PC-3 (cell line): ENCODE results near the gene PTPRN2. TPM values are rescaled to one million over a fixed set of nuclear protein-coding genes. Genes with fewer than 3 reads are reported as not detected.

Source experiments
- ATAC-seq: fragments of 200-7000 bp; cut with Tn5 transposase; 2 replicates; pipeline ENCODE4 v1.9.1; 2020; ENCODE audit warnings: mild to moderate bottlenecking, moderate library complexity
- BruUV-seq: library from RNA; stranded (reverse); fragments of 400-500 nt; replicated peaks from 2 replicates; lab custom pipeline; 2021; lab: Mats Ljungman, UMichigan
- CTCF ChIA-PET: fragments of 300-600 bp; sonication (Branson Sonifier 250); formaldehyde crosslinking; loops from one replicate; lab custom pipeline; 2022; ENCODE audit warnings: antibody characterized with exemption; lab: Charles Lee
- POLR2A ChIA-PET: fragments of 300-600 bp; sonication (Branson Sonifier 250); formaldehyde crosslinking; loops from one replicate; lab custom pipeline; 2022; ENCODE audit warnings: antibody characterized with exemption; ENCODE audit not compliant: unreplicated experiment; lab: Charles Lee
- DNase-seq: peaks from one replicate; pipeline ENCODE4 v3.0.0-alpha.2; 2015
- H2AFZ ChIP-seq: fragments of 300-600 bp; sonication (generic); 2 replicates; pipeline ENCODE4 v1.6.0; 2016; ENCODE audit warnings: antibody characterized with exemption, low read length
- H3F3A ChIP-seq: fragments of 300-600 bp; sonication (generic); one replicate; pipeline ENCODE4 v1.6.0; 2017; ENCODE audit warnings: antibody characterized with exemption, low read length, control low read depth, mild to moderate bottlenecking; ENCODE audit not compliant: unreplicated experiment
- H3K27ac ChIP-seq: fragments of 300-600 bp; sonication (generic); 2 replicates; pipeline ENCODE4 v1.5.1; 2016; ENCODE audit warnings: mild to moderate bottlenecking, low read length
- H3K27me3 ChIP-seq: fragments of 300-600 bp; sonication (generic); 2 replicates; pipeline ENCODE4 v1.6.1; 2016; ENCODE audit warnings: low read length, mixed read lengths
- H3K36me3 ChIP-seq: fragments of 300-600 bp; sonication (generic); 2 replicates; pipeline ENCODE4 v1.6.1; 2016; ENCODE audit warnings: low read depth, mixed run types, low read length, mixed read lengths
- H3K4me1 ChIP-seq: fragments of 300-600 bp; sonication (generic); 2 replicates; pipeline ENCODE4 v1.5.1; 2016; ENCODE audit warnings: low read length; ENCODE audit not compliant: insufficient read depth
- H3K4me2 ChIP-seq: fragments of 300-600 bp; sonication (generic); 2 replicates; pipeline ENCODE4 v1.6.0; 2016; ENCODE audit warnings: low read length
- H3K4me3 ChIP-seq: fragments of 300-600 bp; sonication (generic); 2 replicates; pipeline ENCODE4 v1.5.1; 2016; ENCODE audit warnings: mild to moderate bottlenecking, low read length, mixed read lengths
- H3K79me2 ChIP-seq: fragments of 300-600 bp; sonication (generic); 2 replicates; pipeline ENCODE4 v1.6.1; 2017; ENCODE audit warnings: low read length, mixed read lengths
- H3K9ac ChIP-seq: fragments of 300-600 bp; sonication (generic); 2 replicates; pipeline ENCODE4 v1.6.0; 2016; ENCODE audit warnings: mild to moderate bottlenecking, low read length
- H3K9me2 ChIP-seq: fragments of 300-600 bp; sonication (generic); replicated peaks from 2 replicates; pipeline ENCODE4 v1.6.1; 2016; ENCODE audit warnings: mixed run types, low read length, mixed read lengths
- H3K9me3 ChIP-seq: fragments of 300-600 bp; sonication (generic); 2 replicates; pipeline ENCODE4 v1.6.1; 2016; ENCODE audit warnings: low read length, mixed read lengths
- H4K20me1 ChIP-seq: fragments of 300-600 bp; sonication (generic); 2 replicates; pipeline ENCODE4 v1.6.1; 2016; ENCODE audit warnings: low read length, mixed read lengths
- CTCF ChIP-seq: fragments of 300-600 bp; sonication (generic); conservative IDR thresholded peaks from 2 replicates; pipeline ENCODE4 v1.5.1; 2017; ENCODE audit warnings: antibody characterized with exemption, low read depth, mild to moderate bottlenecking, low read length
- EZH2 ChIP-seq: fragments of 300-600 bp; sonication (generic); IDR thresholded peaks from one replicate; pipeline ENCODE4 v1.6.1; 2017; ENCODE audit warnings: antibody characterized with exemption, mild to moderate bottlenecking, low read length; ENCODE audit not compliant: unreplicated experiment
- EZH2phosphoT487 ChIP-seq: fragments of 300-600 bp; sonication (generic); IDR thresholded peaks from 2 replicates; pipeline ENCODE4 v1.6.1; 2018; ENCODE audit warnings: mild to moderate bottlenecking, antibody characterized with exemption, low read length, borderline replicate concordance
- intact Hi-C: fragments of 100-400 bp; cut with micrococcal nuclease; formaldehyde crosslinking; loops from 2 replicates; pipeline ENCODE4 v1.9.0; 2023
- total RNA-seq: library from RNA; depleted of rRNA; stranded (reverse); fragments of >200 nt; gene quantifications from 2 replicates; pipeline ENCODE4 v1.2.3, GENCODE V29; 2014

Gene PTPRN2
- total RNA-seq, 1 experiment from 2014 or later = 3.2 TPM

DNA sequence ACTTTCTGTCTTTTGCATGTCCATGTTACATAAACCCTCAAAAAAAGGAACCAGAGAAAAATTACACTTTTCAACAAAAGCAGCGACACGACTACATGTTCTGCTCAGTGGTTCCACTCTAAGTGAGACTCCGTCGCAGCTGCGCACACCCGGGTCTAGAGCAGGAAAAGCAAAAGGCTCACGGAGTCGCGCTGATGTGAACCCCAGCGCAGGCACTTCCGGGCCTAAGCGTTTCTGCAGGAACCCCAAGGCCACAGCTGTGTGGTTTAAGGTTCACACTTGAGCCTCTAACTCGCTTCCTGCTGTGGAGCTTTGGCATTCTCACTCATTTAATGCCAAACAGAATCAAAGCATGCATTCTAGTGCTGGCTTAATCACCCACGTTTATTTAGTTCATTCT lies 1010.6 kb downstream of the PTPRN2 start:
- Histone ChIP-seq H3K27ac (no peak overlapping the region), H3K9ac (no peak overlapping the region), H3K27me3 (no peaks in the 10 kb centered on the region), H4K20me1 (no peaks in the 10 kb centered on the region), H3K9me2 (no peaks in the 10 kb centered on the region), H3K9me3 (no peaks in the 10 kb centered on the region), H3F3A (no peaks in the 10 kb centered on the region), H3K4me3 (no peak overlapping the region), H3K79me2 (no peaks in the 10 kb centered on the region), H3K36me3 (no peaks in the 10 kb centered on the region), H2AFZ (no peak overlapping the region), H3K4me1 (no peaks in the 10 kb centered on the region), H3K4me2 (no peak overlapping the region)
- no TSS peak for BruUV-seq
- ATAC-seq (no peak), DNase-seq (no peak)
- intact Hi-C loops = no loop called here
- ChIA-PET POLR2A (no interaction called here), CTCF (no interaction called here)
- TF ChIP-seq EZH2phosphoT487 (no peak), EZH2 (no peak), CTCF (no peak)

- H3F3A ChIP-seq = no peaks in the 10 kb centered on the region
- TF ChIP-seq EZH2 (no peak), CTCF (no peak), EZH2phosphoT487 (no peak)
- H3K9me3 ChIP-seq = no peaks in the 10 kb centered on the region
- no peak overlapping the region for H2AFZ ChIP-seq
- intact Hi-C loops = no loop called here
- ChIA-PET CTCF (interaction anchor here (0.5 kb wide), 1 partner anchor 139 kb away, joined by 3 read pairs; no protein-coding TSS in a partner anchor), POLR2A (no interaction called here)
- no peak overlapping the region for H3K4me3 ChIP-seq
- no peak overlapping the region for H3K4me2 ChIP-seq
- no TSS peak for BruUV-seq
- no peaks in the 10 kb centered on the region for H3K27me3 ChIP-seq
- no peak overlapping the region for H3K27ac ChIP-seq
- H3K4me1 ChIP-seq = no peaks in the 10 kb centered on the region
- H3K36me3 ChIP-seq = no peaks in the 10 kb centered on the region
- no peak overlapping the region for H3K9ac ChIP-seq
- H4K20me1 ChIP-seq = no peaks in the 10 kb centered on the region
- ATAC-seq (no peak), DNase-seq (no peak)
- H3K79me2 ChIP-seq = no peaks in the 10 kb centered on the region
- no peaks in the 10 kb centered on the region for H3K9me2 ChIP-seq
These were observed 1011.2 kb downstream of the PTPRN2 start for GRCh38 chr7:157576415-157576814.

GRCh38 chr7:157575777-157576176 lies 1011.8 kb downstream of the PTPRN2 start:
- Histone ChIP-seq H4K20me1 (no peaks in the 10 kb centered on the region), H3K36me3 (no peaks in the 10 kb centered on the region), H3K4me2 (no peak overlapping the region), H2AFZ (no peak overlapping the region), H3K4me3 (no peak overlapping the region), H3K4me1 (peaks cover under 1% of the 10 kb centered on the region), H3K27me3 (no peaks in the 10 kb centered on the region), H3K9me3 (no peaks in the 10 kb centered on the region), H3K79me2 (no peaks in the 10 kb centered on the region), H3F3A (no peaks in the 10 kb centered on the region), H3K9me2 (no peaks in the 10 kb centered on the region), H3K9ac (no peak overlapping the region), H3K27ac (no peak overlapping the region)
- intact Hi-C loops = no loop called here
- POLR2A ChIA-PET = no interaction called here
- DNase-seq = no peak
- CTCF ChIA-PET = interaction anchor here (0.5 kb wide), 1 partner anchor 139 kb away, joined by 3 read pairs; no protein-coding TSS in a partner anchor
- BruUV-seq = no TSS peak
- no peak for ATAC-seq
- TF ChIP-seq CTCF = no peak
- no peak for TF ChIP-seq EZH2
- TF ChIP-seq EZH2phosphoT487 = no peak
